ENCODE results near the gene TNFRSF6B.

Gene TNFRSF6B

DNA sequence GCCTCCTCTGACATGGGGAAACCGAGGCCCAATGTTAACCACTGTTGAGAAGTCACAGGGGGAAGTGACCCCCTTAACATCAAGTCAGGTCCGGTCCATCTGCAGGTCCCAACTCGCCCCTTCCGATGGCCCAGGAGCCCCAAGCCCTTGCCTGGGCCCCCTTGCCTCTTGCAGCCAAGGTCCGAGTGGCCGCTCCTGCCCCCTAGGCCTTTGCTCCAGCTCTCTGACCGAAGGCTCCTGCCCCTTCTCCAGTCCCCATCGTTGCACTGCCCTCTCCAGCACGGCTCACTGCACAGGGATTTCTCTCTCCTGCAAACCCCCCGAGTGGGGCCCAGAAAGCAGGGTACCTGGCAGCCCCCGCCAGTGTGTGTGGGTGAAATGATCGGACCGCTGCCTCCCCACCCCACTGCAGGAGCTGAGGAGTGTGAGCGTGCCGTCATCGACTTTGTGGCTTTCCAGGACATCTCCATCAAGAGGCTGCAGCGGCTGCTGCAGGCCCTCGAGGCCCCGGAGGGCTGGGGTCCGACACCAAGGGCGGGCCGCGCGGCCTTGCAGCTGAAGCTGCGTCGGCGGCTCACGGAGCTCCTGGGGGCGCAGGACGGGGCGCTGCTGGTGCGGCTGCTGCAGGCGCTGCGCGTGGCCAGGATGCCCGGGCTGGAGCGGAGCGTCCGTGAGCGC lies 1.6 kb downstream of the TNFRSF6B start:
- TF ChIP-seq FOXP2 (optimal IDR thresholded peaks at IDR 0.05; ENCODE audit: borderline replicate concordance, extremely low read depth, extremely low read length, insufficient read depth) (no peak), SIN3A (IDR thresholded peaks at IDR 0.05; ENCODE audit: borderline replicate concordance, insufficient read depth, low read length) (no peak)

- TF ChIP-seq TAF1 (IDR thresholded peaks at IDR 0.05; ENCODE audit: borderline replicate concordance, insufficient read depth, low read length) (no peak), POLR2AphosphoS5 (IDR thresholded peaks at IDR 0.05; ENCODE audit: low read depth, low read length) (peak; percentile 49)
Measured at GRCh38 chr20:63698739-63699465, 2.5 kb downstream of the TNFRSF6B start.

DNA sequence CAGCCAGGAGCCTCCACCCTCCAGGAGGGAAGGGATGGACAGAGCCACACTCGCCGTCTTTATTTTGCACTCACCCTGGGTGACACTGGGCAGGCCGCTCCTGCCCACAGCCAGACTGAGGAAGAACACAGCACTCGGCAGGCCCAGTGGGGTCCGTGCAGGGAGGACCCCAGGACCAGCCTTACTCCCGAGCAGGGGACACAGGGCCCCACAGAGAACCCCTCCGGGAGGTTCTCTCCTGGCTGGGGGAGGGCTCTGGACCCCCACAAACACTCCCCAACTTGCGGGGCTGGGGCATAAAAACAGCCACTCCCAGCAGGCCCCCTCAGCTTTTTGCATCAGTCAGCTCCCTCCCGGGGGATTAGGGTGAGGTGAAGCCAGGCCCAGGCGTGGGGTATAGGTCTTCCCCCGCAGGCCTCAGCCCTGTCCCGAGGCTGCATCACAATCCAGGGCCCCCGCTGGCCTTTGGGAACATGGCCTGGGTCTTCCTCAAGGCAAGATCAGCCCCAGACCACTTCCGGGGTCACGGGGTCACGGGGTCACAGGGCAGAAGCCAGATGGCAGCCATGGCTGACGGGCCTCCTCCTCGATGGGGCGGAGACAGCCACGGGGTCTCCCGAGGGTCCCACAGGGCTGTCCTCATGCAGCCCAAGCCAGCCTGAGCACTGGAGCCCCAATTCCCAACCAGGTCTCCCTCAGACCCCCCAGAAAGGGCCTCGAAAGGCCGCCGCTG lies 3.2 kb downstream of the TNFRSF6B start:
- TF ChIP-seq POLR2AphosphoS5 (IDR thresholded peaks at IDR 0.05; ENCODE audit: low read depth, low read length): no peak

- TF ChIP-seq, protein P1, sequence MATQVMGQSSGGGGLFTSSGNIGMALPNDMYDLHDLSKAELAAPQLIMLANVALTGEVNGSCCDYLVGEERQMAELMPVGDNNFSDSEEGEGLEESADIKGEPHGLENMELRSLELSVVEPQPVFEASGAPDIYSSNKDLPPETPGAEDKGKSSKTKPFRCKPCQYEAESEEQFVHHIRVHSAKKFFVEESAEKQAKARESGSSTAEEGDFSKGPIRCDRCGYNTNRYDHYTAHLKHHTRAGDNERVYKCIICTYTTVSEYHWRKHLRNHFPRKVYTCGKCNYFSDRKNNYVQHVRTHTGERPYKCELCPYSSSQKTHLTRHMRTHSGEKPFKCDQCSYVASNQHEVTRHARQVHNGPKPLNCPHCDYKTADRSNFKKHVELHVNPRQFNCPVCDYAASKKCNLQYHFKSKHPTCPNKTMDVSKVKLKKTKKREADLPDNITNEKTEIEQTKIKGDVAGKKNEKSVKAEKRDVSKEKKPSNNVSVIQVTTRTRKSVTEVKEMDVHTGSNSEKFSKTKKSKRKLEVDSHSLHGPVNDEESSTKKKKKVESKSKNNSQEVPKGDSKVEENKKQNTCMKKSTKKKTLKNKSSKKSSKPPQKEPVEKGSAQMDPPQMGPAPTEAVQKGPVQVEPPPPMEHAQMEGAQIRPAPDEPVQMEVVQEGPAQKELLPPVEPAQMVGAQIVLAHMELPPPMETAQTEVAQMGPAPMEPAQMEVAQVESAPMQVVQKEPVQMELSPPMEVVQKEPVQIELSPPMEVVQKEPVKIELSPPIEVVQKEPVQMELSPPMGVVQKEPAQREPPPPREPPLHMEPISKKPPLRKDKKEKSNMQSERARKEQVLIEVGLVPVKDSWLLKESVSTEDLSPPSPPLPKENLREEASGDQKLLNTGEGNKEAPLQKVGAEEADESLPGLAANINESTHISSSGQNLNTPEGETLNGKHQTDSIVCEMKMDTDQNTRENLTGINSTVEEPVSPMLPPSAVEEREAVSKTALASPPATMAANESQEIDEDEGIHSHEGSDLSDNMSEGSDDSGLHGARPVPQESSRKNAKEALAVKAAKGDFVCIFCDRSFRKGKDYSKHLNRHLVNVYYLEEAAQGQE (IDR thresholded peaks at IDR 0.05; ENCODE audit: insufficient read depth in 1 of 2, low read depth in 2 of 2, low read length in 2 of 2): no peak
- TF ChIP-seq TAF1 (IDR thresholded peaks at IDR 0.05; ENCODE audit: borderline replicate concordance, insufficient read depth, low read length) (no peak), POLR2AphosphoS5 (IDR thresholded peaks at IDR 0.05; ENCODE audit: low read depth, low read length) (no peak; the same call in 1 of the 2 replicates), SIN3A (IDR thresholded peaks at IDR 0.05; ENCODE audit: borderline replicate concordance, insufficient read depth, low read length) (no peak), FOXP2 (optimal IDR thresholded peaks at IDR 0.05; ENCODE audit: borderline replicate concordance, extremely low read depth, extremely low read length, insufficient read depth) (no peak)
Measured at GRCh38 chr20:63700199-63701050, 4.0 kb downstream of the TNFRSF6B start.

DNA sequence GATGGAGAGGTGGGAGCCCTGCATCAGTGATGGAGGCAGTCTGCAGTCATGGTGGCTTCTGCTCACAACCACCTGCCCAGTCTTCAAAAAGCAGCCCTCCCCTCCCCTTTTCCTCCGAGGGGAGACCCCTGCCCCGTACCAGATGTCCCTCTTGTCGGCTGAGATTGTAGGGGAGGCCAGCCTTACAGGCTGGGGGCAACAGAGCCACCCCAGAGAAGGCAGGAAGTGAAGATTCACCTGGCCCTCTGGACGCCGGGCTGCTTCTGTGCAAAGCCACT lies 4.5 kb downstream of the TNFRSF6B start:
- no peak for TF ChIP-seq POLR2AphosphoS5 (IDR thresholded peaks at IDR 0.05; ENCODE audit: low read depth, low read length)
- no peak for TF ChIP-seq SIN3A (IDR thresholded peaks at IDR 0.05; ENCODE audit: borderline replicate concordance, insufficient read depth, low read length)
- TF ChIP-seq, protein P1 (IDR thresholded peaks at IDR 0.05; ENCODE audit: insufficient read depth in 1 of 2, low read depth in 2 of 2, low read length in 2 of 2): no peak
- no peak for TF ChIP-seq FOXP2 (optimal IDR thresholded peaks at IDR 0.05; ENCODE audit: borderline replicate concordance, extremely low read depth, extremely low read length, insufficient read depth)
- no peak for TF ChIP-seq TAF1 (IDR thresholded peaks at IDR 0.05; ENCODE audit: borderline replicate concordance, insufficient read depth, low read length)

GRCh38 chr20:63701329-63702035 lies 5.0 kb downstream of the TNFRSF6B start:
- TF ChIP-seq, protein P1 (IDR thresholded peaks at IDR 0.05; ENCODE audit: insufficient read depth in 1 of 2, low read depth in 2 of 2, low read length in 2 of 2): no peak
- TF ChIP-seq FOXP2 (optimal IDR thresholded peaks at IDR 0.05; ENCODE audit: borderline replicate concordance, extremely low read depth, extremely low read length, insufficient read depth): no peak
- TF ChIP-seq POLR2AphosphoS5 (IDR thresholded peaks at IDR 0.05; ENCODE audit: low read depth, low read length): peak; percentile 55; the same call in 1 of the 2 replicates
- no peak for TF ChIP-seq SIN3A (IDR thresholded peaks at IDR 0.05; ENCODE audit: borderline replicate concordance, insufficient read depth, low read length)

Data from PFSK-1 (cell line).